Keratinocyte (primary cell): ENCODE results near the gene CPEB3. TPM values are rescaled to one million over a fixed set of nuclear protein-coding genes. Genes with fewer than 3 reads are reported as not detected.

Experiments
- DNase-seq: peaks from one replicate; pipeline ENCODE4 v3.0.0-alpha.2; 2011; ENCODE audit warnings: low read depth, missing footprints, low spot score
- FAIRE-seq: peaks from 2 replicates; lab custom pipeline; 2011; peaks lifted over from hg19 to GRCh38; lab: Jason Lieb, UNC
- H2AFZ ChIP-seq: 2 replicates; pipeline ENCODE4 v1.6.0; 2012; ENCODE audit warnings: low read length, control low read depth, inconsistent platforms; ENCODE audit not compliant: control insufficient read depth
- H3K27ac ChIP-seq: 2 replicates; pipeline ENCODE4 v1.5.1; 2011; ENCODE audit warnings: low read length; ENCODE audit not compliant: control insufficient read depth, insufficient read depth
- H3K27me3 ChIP-seq: 3 replicates; pipeline ENCODE4 v1.6.0; 2011; ENCODE audit warnings: low read length; ENCODE audit not compliant: control insufficient read depth, insufficient read depth; ENCODE audit errors: extremely low read depth
- H3K36me3 ChIP-seq, 2 experiments: 2 replicates in 1 of 2; 3 replicates in 1 of 2; pipeline ENCODE4 v1.5.1; 2011; ENCODE audit warnings: low read length in 2 of 2, mild to moderate bottlenecking in 1 of 2; ENCODE audit not compliant: control insufficient read depth in 2 of 2, insufficient read depth in 2 of 2; ENCODE audit errors: extremely low read depth in 1 of 2
- H3K4me1 ChIP-seq: 3 replicates; pipeline ENCODE4 v1.5.1; 2011; ENCODE audit warnings: low read length; ENCODE audit not compliant: control insufficient read depth, insufficient read depth; ENCODE audit errors: extremely low read depth
- H3K4me2 ChIP-seq: 3 replicates; pipeline ENCODE4 v1.6.0; 2011; ENCODE audit warnings: low read depth, low read length; ENCODE audit not compliant: control insufficient read depth, insufficient read depth; ENCODE audit errors: extremely low read depth
- H3K4me3 ChIP-seq, 3 experiments: fragments of 200-600 bp in 1 of 3; sonication (generic) in 1 of 3; 2 replicates in 2 of 3; 3 replicates in 1 of 3; pipeline ENCODE4 v1.5.1; 2011 to 2016; ENCODE audit warnings: low read length in 3 of 3, mild to moderate bottlenecking in 3 of 3, control low read depth in 2 of 3, inconsistent platforms in 1 of 3, low read depth in 1 of 3, mixed read lengths in 1 of 3, mixed run types in 1 of 3, moderate library complexity in 1 of 3; ENCODE audit not compliant: control insufficient read depth in 2 of 3, insufficient read depth in 2 of 3; ENCODE audit errors: extremely low read depth in 1 of 3
- H3K79me2 ChIP-seq: 2 replicates; pipeline ENCODE4 v1.6.0; 2012; ENCODE audit warnings: low read length; ENCODE audit not compliant: control insufficient read depth, insufficient read depth
- H3K9ac ChIP-seq: 3 replicates; pipeline ENCODE4 v1.6.0; 2011; ENCODE audit warnings: low read length; ENCODE audit not compliant: control insufficient read depth, insufficient read depth; ENCODE audit errors: extremely low read depth
- H3K9me1 ChIP-seq: 3 replicates; pipeline ENCODE4 v1.6.0; 2011; ENCODE audit warnings: low read length; ENCODE audit not compliant: control insufficient read depth, insufficient read depth; ENCODE audit errors: extremely low read depth
- H3K9me3 ChIP-seq: 2 replicates; pipeline ENCODE4 v1.5.1; 2012; ENCODE audit warnings: low read depth, low read length; ENCODE audit not compliant: control insufficient read depth
- H4K20me1 ChIP-seq: 3 replicates; pipeline ENCODE4 v1.6.0; 2011; ENCODE audit warnings: low read length; ENCODE audit not compliant: control insufficient read depth, insufficient read depth; ENCODE audit errors: extremely low read depth
- CTCF ChIP-seq, 3 experiments: IDR thresholded peaks in 1 of 3; conservative IDR thresholded peaks in 1 of 3; optimal IDR thresholded peaks in 1 of 3; 2 replicates in 2 of 3; 3 replicates in 1 of 3; pipeline versions ENCODE3 to v1.5.1; 2011; ENCODE audit warnings: low read length in 3 of 3, mild to moderate bottlenecking in 3 of 3, moderate library complexity in 2 of 3, control low read depth in 1 of 3, inconsistent platforms in 1 of 3; ENCODE audit not compliant: insufficient read depth in 2 of 3; ENCODE audit errors: extremely low read depth in 1 of 3
- EZH2 ChIP-seq: IDR thresholded peaks from one replicate; pipeline ENCODE4 v1.6.1; 2012; ENCODE audit warnings: inconsistent platforms, mild to moderate bottlenecking, low read length, moderate library complexity
- dilution Hi-C: fragments of 300-500 bp; cut with MboI; formaldehyde crosslinking; loops from one replicate; pipeline ENCODE4 v1.7.0; 2020; ENCODE audit warnings: low sequenced_read_pairs; ENCODE audit not compliant: extremely low pct_ligation_motif_present
- polyA plus RNA-seq, 5 experiments: library from polyadenylated mRNA; depleted of rRNA in 3 of 5; stranded (reverse) in 3 of 5; stranded (forward) in 1 of 5; unstranded in 1 of 5; fragments of >200 nt; gene quantifications; 1 replicate in 1 of 5; 2 replicates in 3 of 5; 3 replicates in 1 of 5; pipeline versions ENCODE4 v1.2.1 to v1.2.3, GENCODE V29; 2011 to 2012; ENCODE audit warnings: missing spikeins in 2 of 5, low read depth in 1 of 5, low replicate concordance in 1 of 5

Gene CPEB3
- polyA plus RNA-seq, 1 donor (not counting 4 experiments of a cell fraction or from before 2014, with no cell fraction given), result 0.47 TPM

- Histone ChIP-seq H3K9me1 (no peaks in the 10 kb centered on the region), H3K36me3 (no peaks in the 10 kb centered on the region), H2AFZ (no peak overlapping the region), H3K9me3 (no peaks in the 10 kb centered on the region), H3K4me3 (no peak overlapping the region), H3K4me2 (no peak overlapping the region), H3K27me3 (no peaks in the 10 kb centered on the region), H3K79me2 (no peaks in the 10 kb centered on the region), H3K4me1 (no peaks in the 10 kb centered on the region), H3K27ac (no peak overlapping the region), H3K9ac (no peak overlapping the region), H4K20me1 (no peaks in the 10 kb centered on the region)
- DNase-seq (no peak), FAIRE-seq (no peak)
- TF ChIP-seq CTCF (optimal IDR thresholded peaks at IDR 0.05 in 1 of 3, IDR thresholded peaks at IDR 0.05 in 1 of 3, conservative IDR thresholded peaks at IDR 0.05 in 1 of 3; ENCODE audit: extremely low read depth in 1 of 3, insufficient read depth in 2 of 3, low read length in 3 of 3), result no peak
- no peak for TF ChIP-seq EZH2
- dilution Hi-C loops, result no loop called here
These were observed 133.8 kb downstream of the CPEB3 start for GRCh38 chr10:92156874-92157773.

- Histone ChIP-seq H3K9me3 (no peaks in the 10 kb centered on the region), H3K4me1 (no peaks in the 10 kb centered on the region), H4K20me1 (no peaks in the 10 kb centered on the region), H3K9ac (no peak overlapping the region), H3K27me3 (no peaks in the 10 kb centered on the region), H3K27ac (no peak overlapping the region), H3K9me1 (no peaks in the 10 kb centered on the region), H3K36me3 (no peaks in the 10 kb centered on the region), H3K79me2 (no peaks in the 10 kb centered on the region), H3K4me2 (no peak overlapping the region), H2AFZ (no peak overlapping the region), H3K4me3 (no peak overlapping the region)
- TF ChIP-seq EZH2, result no peak
- no peak for TF ChIP-seq CTCF (optimal IDR thresholded peaks at IDR 0.05 in 1 of 3, IDR thresholded peaks at IDR 0.05 in 1 of 3, conservative IDR thresholded peaks at IDR 0.05 in 1 of 3; ENCODE audit: extremely low read depth in 1 of 3, insufficient read depth in 2 of 3, low read length in 3 of 3)
- FAIRE-seq, result no peak
- DNase-seq, result no peak
- dilution Hi-C loops, result no loop called here
These were observed 140.1 kb downstream of the CPEB3 start for GRCh38 chr10:92150823-92151222.
